ENCODE measurements around the gene STRA6.

STRA6 gene

GRCh38 chr15:74227968-74228722 is 25.6 kb upstream of the STRA6 start:
- no peak for FAIRE-seq

DNA sequence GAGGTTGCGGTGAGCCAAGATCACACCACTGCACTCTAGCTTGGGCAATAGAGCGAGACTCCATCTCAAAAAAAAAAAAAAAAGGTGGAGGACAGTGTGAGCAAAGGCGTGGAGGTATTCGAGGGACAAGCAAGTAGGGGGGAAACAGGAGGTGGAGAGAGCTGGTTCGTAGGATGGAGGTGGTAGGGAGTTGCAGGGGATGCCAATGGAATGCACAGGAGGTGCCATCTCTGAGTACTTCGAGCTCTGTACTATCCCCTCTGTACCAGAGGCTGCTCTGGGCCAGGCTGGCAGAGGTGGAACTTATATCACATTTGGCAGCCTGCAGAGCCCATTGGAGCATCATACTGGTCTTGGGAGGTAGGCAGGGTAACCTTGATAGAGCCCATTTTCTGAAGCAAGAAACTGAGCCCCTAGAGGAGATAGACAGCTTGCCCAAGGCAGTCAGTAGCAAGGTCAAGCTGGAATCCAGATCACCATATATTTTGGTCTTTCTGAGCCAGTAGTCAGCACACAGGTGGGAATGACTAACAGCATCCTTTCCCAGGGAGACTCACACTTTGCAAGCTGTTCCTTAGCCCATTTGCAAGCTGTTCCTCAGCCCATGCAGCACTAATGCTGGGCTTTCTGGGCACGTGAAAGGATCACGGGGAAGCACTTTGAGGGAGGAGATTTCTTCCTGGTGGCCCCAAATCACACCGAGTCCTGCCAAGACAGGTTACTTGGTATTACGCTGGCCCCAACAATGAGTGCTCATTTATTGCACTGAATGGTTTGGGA is 24.4 kb upstream of the STRA6 start:
- FAIRE-seq = no peak

GRCh38 chr15:74225928-74226327 is 23.3 kb upstream of the STRA6 start:
- FAIRE-seq = no peak

DNA sequence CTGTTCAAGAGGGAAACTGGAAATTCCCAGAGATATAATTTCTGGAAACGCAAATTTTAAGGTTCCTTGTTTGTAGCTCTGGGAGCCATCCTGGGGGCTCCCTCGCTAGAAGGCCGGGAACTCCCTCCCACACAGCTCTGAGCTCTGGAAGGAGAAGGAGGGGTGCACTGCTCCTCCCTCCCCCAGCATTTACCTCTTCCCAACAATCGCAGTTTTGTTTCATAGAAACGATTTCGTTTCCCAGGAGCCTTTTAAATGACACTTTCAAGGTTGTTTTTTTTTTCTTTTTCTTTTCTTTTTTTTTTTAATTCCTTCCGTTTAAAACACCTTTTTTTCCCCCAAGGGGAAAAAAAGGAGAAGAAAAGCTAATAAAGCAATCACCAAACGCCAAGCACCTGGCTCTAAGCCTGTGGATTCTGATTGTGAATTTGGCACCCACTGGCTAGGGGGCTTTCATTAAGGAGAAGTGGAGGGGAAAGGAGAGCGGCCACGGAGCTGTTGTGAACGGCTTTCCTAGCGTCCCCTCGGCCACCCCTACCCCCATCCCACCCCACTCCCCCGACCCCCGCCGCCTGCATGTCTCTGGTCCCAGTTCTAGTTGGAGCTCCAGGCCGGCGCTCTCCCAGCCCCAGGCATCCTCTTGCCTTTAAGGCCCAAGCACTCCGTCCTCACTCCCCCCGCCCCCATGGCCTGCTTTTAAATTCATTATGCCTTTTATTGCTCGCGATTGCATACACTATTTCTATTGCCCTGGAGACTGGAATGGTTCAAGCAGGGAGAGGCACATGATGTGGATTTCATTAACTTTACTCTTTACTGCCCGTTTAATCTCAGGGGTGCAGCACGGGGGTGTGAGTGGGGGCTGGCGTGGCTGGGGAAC is 19.9 kb upstream of the STRA6 start:
- no peak for FAIRE-seq

GRCh38 chr15:74221399-74222239 is 19.0 kb upstream of the STRA6 start:
- no peak for FAIRE-seq

GRCh38 chr15:74220475-74221248 is 18.1 kb upstream of the STRA6 start:
- no peak for FAIRE-seq

DNA sequence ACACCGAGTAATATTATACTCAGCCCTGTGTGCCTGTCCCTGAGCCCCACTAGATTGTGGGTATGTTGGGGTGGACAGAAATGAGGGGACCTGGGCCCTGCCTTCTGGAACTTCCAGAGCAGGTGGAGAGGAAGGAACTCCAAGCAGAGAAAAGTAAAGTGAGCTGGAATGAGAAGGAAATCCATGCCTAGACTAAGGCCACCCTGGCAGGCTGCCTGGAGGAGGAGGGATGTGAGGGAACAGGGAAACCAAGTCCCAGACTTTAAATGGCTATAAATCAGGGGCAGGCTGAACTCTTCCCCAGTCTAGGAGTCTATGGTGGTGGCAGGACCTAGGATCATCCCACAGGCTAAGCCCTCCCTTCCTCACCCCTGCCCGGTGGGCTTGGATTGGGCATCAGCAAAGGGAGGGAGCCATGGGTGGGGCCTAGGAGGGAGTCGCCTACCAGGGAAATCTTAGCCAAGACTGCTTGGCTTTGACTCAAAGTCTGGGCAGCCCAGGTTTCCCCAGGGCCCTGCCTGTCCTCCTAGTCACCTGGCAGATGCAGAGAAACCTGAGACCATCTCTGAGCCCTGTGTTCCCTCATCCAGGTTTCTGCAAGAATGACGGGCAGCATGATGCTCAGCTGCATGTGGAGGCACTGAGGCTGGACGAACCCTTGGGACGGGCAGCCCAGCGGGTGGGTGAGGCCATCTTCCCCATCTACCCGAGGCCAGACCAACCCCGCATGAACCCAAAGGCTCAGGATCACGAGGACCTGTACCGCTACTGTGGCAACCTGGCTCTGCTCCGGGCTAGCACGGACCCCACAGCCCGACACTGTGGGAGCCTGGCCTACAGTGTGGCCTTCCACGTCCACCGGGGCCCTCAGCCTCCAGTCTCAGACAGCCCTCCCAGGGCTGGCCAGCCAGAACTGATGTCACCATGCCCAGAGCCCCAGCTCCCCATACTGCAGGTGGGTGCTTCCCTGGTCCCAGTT is 15.6 kb upstream of the STRA6 start:
- FAIRE-seq = no peak

GRCh38 chr15:74216949-74217348 is 14.4 kb upstream of the STRA6 start:
- no peak for FAIRE-seq

DNA sequence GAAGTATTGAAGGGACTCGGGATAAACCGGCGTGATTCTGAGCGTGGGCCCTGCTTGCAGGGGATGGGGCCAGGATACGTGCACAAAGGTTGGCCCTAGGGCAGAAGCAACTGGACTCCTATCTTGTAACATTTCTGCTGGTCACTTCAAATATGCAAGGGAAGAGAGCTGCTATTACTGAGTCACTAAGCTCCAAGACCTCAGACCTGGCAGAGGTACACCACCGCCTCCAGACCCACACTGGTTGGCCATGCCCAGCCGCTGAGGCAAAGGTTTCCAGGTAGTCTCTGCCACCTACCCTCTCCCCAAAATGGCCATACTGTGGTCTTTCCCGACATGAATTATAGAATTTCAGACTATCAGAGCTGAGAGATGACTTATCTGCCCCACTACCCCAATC is 13.4 kb upstream of the STRA6 start:
- no peak for FAIRE-seq

DNA sequence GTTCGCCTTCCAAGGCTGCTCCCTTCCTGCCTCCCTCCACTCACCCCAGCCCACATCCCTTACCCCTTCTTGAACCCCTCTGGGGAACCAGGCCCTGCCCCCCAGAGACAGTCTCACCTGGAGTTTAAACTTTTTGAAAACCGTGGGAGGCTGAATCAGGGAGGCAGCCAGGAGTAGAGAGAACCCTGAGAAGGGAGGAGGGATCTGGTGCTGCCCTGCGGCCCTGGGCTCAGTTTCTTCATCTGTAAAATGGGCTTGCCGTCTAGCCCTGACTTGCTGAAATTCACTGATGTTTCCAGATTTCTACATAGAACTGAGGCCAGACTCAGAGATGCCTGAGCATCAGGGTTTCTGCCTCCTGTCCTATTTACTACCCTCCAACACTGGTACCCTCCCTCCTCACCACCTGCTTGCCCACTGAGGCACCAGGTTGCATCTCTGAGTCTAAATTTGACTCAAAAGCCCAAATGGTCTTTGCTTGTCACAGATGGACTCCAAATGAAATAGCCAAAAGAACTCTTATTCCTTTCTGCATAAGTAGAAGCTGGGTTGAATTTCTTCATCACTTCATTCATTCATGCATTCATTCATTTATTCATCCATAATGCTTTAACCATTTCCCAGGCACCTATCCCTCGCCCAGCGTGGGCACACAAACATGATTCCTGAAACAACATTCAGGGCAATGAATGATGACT is 11.9 kb upstream of the STRA6 start:
- FAIRE-seq = no peak

DNA sequence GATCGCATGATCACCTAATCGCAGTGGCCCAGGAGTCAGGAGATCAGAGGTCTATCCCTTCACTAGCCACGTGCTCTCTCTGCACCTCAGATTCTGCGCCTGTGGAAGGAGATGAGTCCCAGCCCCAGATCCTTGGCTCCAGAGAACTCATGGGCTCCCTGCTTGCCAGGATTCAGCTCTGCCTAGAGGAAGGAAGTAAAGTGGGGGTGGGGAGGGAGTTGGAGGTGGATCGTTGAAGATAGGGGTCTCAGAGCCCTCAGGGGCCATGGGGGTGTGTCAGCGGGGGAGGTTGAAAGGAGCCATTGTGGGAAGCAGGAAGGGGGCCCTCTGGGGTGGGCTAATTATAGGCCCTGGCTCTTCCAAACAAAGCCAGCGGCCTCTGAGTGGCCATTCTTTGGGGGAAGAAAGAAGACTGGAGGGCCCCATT is 11.3 kb upstream of the STRA6 start:
- no peak for FAIRE-seq

DNA sequence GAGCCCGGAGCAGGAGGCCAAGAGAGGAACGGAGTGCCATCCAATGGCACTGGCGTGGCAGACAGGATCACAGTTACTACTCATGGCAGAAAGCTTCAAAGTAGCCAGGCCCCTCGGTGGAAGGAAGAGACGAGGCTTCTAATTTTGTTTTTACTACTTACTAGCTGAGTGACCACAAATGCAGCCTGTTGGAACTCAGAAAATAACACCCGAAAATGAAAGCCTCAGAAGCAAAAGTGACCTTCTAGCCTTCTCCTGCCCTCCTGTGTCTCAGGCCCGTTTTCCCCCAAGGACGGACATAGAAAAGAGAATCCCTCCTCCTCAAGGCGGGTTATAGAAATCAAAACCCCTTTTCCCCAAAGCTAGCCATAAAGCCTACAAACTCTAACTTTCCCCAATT is 9.9 kb upstream of the STRA6 start:
- FAIRE-seq = no peak

GRCh38 chr15:74211656-74212055 is 9.1 kb upstream of the STRA6 start:
- FAIRE-seq = no peak

- no peak for FAIRE-seq
Observed at GRCh38 chr15:74210729-74211128, 8.1 kb upstream of the STRA6 start.

DNA sequence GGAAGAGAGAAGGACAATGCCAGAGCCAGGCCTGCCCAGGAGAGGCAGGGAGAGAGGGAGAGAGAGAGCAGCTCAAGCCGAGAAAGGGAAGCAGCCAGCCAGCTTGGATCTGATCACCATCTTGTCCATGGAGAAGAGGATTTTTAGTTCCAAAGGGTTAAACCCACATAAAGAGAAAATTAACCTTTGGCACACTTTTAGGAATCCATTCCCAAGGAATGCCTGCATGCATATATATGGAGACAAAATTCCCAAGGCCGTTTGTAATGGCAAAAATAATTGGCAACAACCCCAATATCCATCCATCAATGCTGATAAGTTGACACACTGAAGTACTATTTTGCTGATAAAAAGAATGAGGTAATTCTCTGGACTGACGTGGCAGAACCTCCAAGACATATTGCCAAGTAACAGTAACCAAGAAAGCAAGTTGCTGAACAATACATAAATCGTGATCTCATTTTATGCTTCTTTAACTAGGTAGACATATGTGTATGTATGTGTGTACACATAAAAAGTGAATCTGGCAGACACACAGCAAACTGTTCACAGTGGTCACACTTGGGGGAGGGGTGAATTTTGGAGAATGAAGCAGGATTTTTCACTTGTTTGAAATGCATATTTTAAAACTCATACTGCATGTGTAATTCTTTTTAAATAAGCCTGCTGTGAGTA is 7.5 kb upstream of the STRA6 start:
- FAIRE-seq = no peak

- FAIRE-seq = no peak
Observed at GRCh38 chr15:74209560-74209958, 7.0 kb upstream of the STRA6 start.

DNA sequence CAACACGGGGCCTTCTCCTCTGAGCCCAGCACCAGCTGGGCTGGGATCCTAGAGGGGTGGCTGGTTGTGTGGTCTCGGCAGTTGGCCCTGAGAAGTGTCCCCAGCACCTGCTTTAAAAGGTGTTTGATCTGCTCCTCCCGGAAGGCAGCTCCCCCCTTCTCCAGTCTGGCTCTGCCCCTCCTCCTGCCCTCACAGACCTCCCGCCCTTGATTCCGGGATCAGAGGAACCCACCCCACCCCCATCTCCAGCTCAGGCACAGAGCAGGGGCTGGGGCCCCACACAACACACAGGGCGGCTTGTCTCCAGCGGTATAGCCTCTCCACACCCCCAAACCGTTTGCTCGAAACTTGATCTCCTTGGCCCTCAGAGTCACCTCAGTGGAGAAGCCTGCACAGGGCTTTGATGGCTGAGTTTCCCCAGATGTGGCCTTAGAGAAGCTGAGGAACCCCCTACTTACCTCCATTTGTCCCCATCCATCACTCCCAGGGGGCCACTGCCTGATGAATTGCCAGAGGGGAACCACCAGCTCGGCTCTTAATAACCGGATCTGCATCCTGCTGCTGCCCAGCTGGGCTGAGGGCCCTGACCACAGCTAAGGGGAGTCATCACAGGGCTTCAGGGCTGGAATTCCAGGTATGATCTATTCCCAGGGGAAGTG is 6.4 kb upstream of the STRA6 start:
- no peak for FAIRE-seq

DNA sequence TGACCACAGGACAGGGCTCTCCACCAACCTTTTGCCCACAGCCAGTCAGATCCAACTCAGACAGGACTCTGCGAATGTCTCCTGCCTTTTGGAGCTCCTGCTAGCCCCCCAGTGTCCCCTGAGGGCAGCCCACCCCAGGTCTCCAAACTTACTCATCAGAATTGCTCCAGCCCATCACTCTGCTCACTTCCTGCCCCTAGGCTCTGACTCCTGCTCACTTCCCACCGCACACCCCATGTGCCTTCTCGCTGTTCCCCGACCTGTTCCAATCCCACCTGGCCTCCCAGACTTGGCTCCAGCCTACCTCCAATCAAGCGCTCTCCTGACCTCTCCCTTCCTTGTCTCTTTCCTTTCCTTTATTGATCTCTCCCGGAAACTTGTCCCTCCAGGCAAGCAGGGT is 5.9 kb upstream of the STRA6 start:
- no peak for FAIRE-seq

Data from colon (tissue), 2 donors.